ENCODE measurements around the gene TARM1.

- TF ChIP-seq SUZ12 (IDR thresholded peaks at IDR 0.05; ENCODE audit: low read length) (no peak), POLR2A (IDR thresholded peaks at IDR 0.05; ENCODE audit: control extremely low read depth in 1 of 2, low read depth in 2 of 2, low read length in 2 of 2) (no peak), CEBPB (IDR thresholded peaks at IDR 0.05; ENCODE audit: low read depth, low read length) (no peak), KDM5A (IDR thresholded peaks at IDR 0.05; ENCODE audit: low read length) (no peak), CTCF (IDR thresholded peaks at IDR 0.05; ENCODE audit: control extremely low read depth in 1 of 3, insufficient read depth in 1 of 3, low read depth in 1 of 3, low read length in 3 of 3) (no peak), ATF2 (IDR thresholded peaks at IDR 0.05; ENCODE audit: low read length) (no peak), KDM4A (IDR thresholded peaks at IDR 0.05; ENCODE audit: low read depth, low read length, severe bottlenecking) (no peak), MAX (IDR thresholded peaks at IDR 0.05) (no peak), NRF1 (IDR thresholded peaks at IDR 0.05; ENCODE audit: low read depth, low read length) (no peak), EZH2 (IDR thresholded peaks at IDR 0.05; ENCODE audit: low read depth, low read length, severe bottlenecking) (no peak), POLR2AphosphoS5 (IDR thresholded peaks at IDR 0.05; ENCODE audit: low read depth, low read length) (no peak), SP1 (IDR thresholded peaks at IDR 0.05; ENCODE audit: low read depth, low read length) (no peak), RFX5 (IDR thresholded peaks at IDR 0.05; ENCODE audit: borderline replicate concordance, low read depth, low read length) (no peak)
Observed at GRCh38 chr19:54042989-54043388, 38.2 kb downstream of the TARM1 start.
